Measurements from ENCODE around the gene EPB41L5.
"Not testable (repeated sequence)": the region's sequence is repeated elsewhere in the genome, so short reads cannot be mapped to it uniquely, and the experiment has no call there.

Gene EPB41L5

GRCh38 chr2:120103723-120104467 lies 91.0 kb downstream of the EPB41L5 start:
- no peak for DNase-seq

- no peak for DNase-seq
These were observed 91.9 kb downstream of the EPB41L5 start for GRCh38 chr2:120104772-120105171.

GRCh38 chr2:120105360-120105759 lies 92.5 kb downstream of the EPB41L5 start:
- DNase-seq, result peak; percentile 6

GRCh38 chr2:120108049-120108448 lies 95.2 kb downstream of the EPB41L5 start:
- DNase-seq, result no peak

- DNase-seq, result no peak
These were observed 95.9 kb downstream of the EPB41L5 start for GRCh38 chr2:120108749-120109148.

- DNase-seq, result peak; percentile 48
These were observed 96.5 kb downstream of the EPB41L5 start for GRCh38 chr2:120109186-120110061.

- DNase-seq, result no peak
These were observed 97.1 kb downstream of the EPB41L5 start for GRCh38 chr2:120110062-120110362.

GRCh38 chr2:120110507-120110906 lies 97.6 kb downstream of the EPB41L5 start:
- DNase-seq, result no peak

GRCh38 chr2:120111193-120111592 lies 98.3 kb downstream of the EPB41L5 start:
- no peak for DNase-seq

GRCh38 chr2:120118018-120118417 lies 105.1 kb downstream of the EPB41L5 start:
- DNase-seq, result no peak

GRCh38 chr2:120118471-120118870 lies 105.6 kb downstream of the EPB41L5 start:
- no peak for DNase-seq

GRCh38 chr2:120121337-120121736 lies 108.5 kb downstream of the EPB41L5 start:
- DNase-seq, result not testable (repeated sequence)

- DNase-seq, result no peak
These were observed 110.2 kb downstream of the EPB41L5 start for GRCh38 chr2:120123090-120123489.

GRCh38 chr2:120125195-120125594 lies 112.3 kb downstream of the EPB41L5 start:
- no peak for DNase-seq

- no peak for DNase-seq
These were observed 115.3 kb downstream of the EPB41L5 start for GRCh38 chr2:120128216-120128615.

GRCh38 chr2:120132190-120132589 lies 119.3 kb downstream of the EPB41L5 start:
- DNase-seq, result no peak

- no peak for DNase-seq
These were observed 119.8 kb downstream of the EPB41L5 start for GRCh38 chr2:120132691-120133090.

- DNase-seq, result no peak
These were observed 120.8 kb downstream of the EPB41L5 start for GRCh38 chr2:120133572-120134244.

GRCh38 chr2:120134263-120134662 lies 121.4 kb downstream of the EPB41L5 start:
- DNase-seq, result no peak

GRCh38 chr2:120135013-120135412 lies 122.1 kb downstream of the EPB41L5 start:
- not testable (repeated sequence) for DNase-seq

GRCh38 chr2:120140866-120141265 lies 128.0 kb downstream of the EPB41L5 start:
- DNase-seq, result no peak

GRCh38 chr2:120141300-120142069 lies 128.6 kb downstream of the EPB41L5 start:
- DNase-seq, result no peak

Data from activated CD4-positive, alpha-beta T cell treated with anti-CD3 and anti-CD28 coated beads, Interleukin-2, Interleukin-6, amounts not matched to agents 100 ng/mL and 50 ng/mL, durations not matched to agents 16 hours and 8 hours (primary cell).